Mesothelial cell of epicardium (in vitro differentiated cells): Measurements from ENCODE around the gene KCNJ5. TPM values are rescaled to one million over a fixed set of nuclear protein-coding genes. Genes with fewer than 3 reads are reported as not detected.
A peak's percentile ranks its signal among the peaks of the same experiment; 100 is the strongest.

Source experiments
- DNase-seq, 2 experiments: peaks; one replicate each; pipeline ENCODE4 v3.0.0; 2021; ENCODE audit warnings: low spot score in 2 of 2; ENCODE audit not compliant: unreplicated experiment in 2 of 2
- H3K27ac Mint-ChIP-seq: 2 replicates; pipeline ENCODE4 v1.8.0; 2021; ENCODE audit warnings: mixed read lengths
- H3K27me3 Mint-ChIP-seq: 2 replicates; pipeline ENCODE4 v1.8.0; 2021; ENCODE audit warnings: low read depth, mixed read lengths
- H3K36me3 Mint-ChIP-seq: 2 replicates; pipeline ENCODE4 v1.8.0; 2021; ENCODE audit warnings: mixed read lengths
- H3K4me1 Mint-ChIP-seq: 2 replicates; pipeline ENCODE4 v1.8.0; 2021; ENCODE audit warnings: mixed read lengths
- H3K4me3 Mint-ChIP-seq: 2 replicates; pipeline ENCODE4 v1.8.0; 2021; ENCODE audit warnings: mild to moderate bottlenecking, moderate library complexity, mixed read lengths
- H3K9me3 Mint-ChIP-seq: 2 replicates; pipeline ENCODE4 v1.8.0; 2021; ENCODE audit warnings: mixed read lengths
- CTCF ChIP-seq: fragments of 200-600 bp; sonication (generic); IDR thresholded peaks from one replicate; pipeline ENCODE4 v1.5.0; 2021; ENCODE audit warnings: antibody characterized with exemption; ENCODE audit not compliant: unreplicated experiment
- total RNA-seq: library from RNA; stranded (reverse); gene quantifications from 3 replicates; pipeline ENCODE4 v1.2.1, GENCODE V29; 2021

The KCNJ5 gene
- total RNA-seq, 1 donor from 2014 or later = 0.09 TPM

DNA sequence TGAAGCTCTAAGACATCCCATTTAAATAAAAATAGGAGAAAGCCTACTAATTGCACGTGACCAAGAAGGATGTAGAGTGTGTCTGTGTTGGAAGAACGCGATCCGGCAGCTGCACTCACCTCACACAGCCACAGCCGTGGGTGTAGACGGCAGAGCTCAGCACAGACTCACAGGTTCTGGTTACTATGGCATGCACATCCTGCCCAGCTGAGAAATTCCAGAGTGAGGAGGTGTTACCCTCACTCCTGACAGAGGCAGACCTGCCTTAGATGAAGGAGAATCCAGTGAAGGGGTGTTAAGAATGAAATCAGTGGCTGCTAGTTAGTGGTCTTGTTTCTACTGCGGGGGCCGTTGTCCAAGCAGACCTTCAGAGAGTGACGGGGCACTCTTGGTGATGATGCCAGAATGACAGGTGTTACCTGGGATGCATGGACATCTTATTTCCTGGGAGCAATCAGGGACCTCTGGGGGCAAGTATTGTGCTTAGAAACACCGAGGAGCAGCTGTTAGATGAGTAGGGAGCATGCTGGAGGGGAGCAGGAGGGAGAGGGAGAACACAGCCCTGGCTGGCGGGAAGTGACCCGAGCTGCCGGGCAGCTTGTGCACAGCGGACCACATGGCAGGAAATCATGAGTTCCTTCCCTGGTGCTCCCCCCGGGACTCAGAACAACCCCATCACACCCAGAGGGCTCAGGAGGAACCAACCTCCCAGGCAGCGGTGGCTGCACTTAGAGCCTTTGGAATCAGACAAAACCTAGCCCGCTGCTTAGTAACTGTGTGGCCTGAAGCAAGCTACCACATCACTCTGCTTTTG is 12.3 kb downstream of the KCNJ5 start:
- no peaks in the 10 kb centered on the region for H3K9me3 Mint-ChIP-seq
- no peaks in the 10 kb centered on the region for H3K36me3 Mint-ChIP-seq
- H3K27ac Mint-ChIP-seq = no peak overlapping the region
- no peak overlapping the region for H3K4me3 Mint-ChIP-seq
- no peak for DNase-seq
- TF ChIP-seq CTCF = no peak
- peaks cover 31% of the 10 kb centered on the region for H3K4me1 Mint-ChIP-seq
- peaks cover 77% of the 10 kb centered on the region for H3K27me3 Mint-ChIP-seq

- no peaks in the 10 kb centered on the region for H3K9me3 Mint-ChIP-seq
- no peak for DNase-seq
- TF ChIP-seq CTCF = no peak
- peaks cover 34% of the 10 kb centered on the region for H3K4me1 Mint-ChIP-seq
- H3K27me3 Mint-ChIP-seq = peaks cover 76% of the 10 kb centered on the region
- peak overlapping the region; percentile 66 for H3K4me3 Mint-ChIP-seq
- H3K27ac Mint-ChIP-seq = no peak overlapping the region
- H3K36me3 Mint-ChIP-seq = no peaks in the 10 kb centered on the region
Observed at GRCh38 chr11:128904303-128904655, 13.1 kb downstream of the KCNJ5 start.

DNA sequence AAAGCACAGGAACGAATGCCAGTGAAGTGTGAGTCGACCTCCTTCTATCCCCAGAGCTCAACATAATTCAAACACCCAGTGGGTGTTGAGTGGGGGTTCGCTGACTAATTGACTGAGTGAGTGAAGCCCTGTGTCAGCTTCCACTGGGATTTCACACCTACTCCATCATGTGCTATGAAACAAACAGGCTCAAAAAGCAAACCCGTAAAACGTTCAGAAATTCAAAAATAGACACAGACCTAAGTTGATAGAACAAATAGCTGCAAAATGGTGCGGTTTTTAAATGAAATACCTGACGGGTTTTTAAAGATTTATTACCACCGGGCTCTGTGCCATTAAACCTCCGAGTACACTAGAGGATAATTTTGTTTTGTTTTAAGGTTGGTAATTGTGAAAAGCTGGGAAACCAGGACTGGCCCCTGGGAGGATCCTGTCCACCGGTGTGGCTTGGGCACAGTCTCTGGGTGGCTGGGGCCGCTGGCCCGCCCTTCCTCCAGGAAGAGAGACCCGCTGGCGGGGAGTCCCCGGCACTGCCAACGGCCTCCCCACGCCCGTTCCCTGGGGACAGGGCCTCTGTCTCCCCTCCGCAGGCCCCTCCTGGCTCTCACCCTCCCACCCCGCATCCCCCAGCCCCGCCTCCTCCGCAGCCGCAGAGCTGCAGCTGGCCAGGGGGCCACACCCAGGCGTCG is 13.6 kb downstream of the KCNJ5 start:
- no peak for TF ChIP-seq CTCF
- H3K4me1 Mint-ChIP-seq = peaks cover 34% of the 10 kb centered on the region
- no peaks in the 10 kb centered on the region for H3K36me3 Mint-ChIP-seq
- peak overlapping the region; percentile 66 for H3K4me3 Mint-ChIP-seq
- H3K27ac Mint-ChIP-seq = no peak overlapping the region
- peak in 1 of 2 experiments; percentile 59 for DNase-seq
- no peaks in the 10 kb centered on the region for H3K9me3 Mint-ChIP-seq
- H3K27me3 Mint-ChIP-seq = peaks cover 74% of the 10 kb centered on the region

DNA sequence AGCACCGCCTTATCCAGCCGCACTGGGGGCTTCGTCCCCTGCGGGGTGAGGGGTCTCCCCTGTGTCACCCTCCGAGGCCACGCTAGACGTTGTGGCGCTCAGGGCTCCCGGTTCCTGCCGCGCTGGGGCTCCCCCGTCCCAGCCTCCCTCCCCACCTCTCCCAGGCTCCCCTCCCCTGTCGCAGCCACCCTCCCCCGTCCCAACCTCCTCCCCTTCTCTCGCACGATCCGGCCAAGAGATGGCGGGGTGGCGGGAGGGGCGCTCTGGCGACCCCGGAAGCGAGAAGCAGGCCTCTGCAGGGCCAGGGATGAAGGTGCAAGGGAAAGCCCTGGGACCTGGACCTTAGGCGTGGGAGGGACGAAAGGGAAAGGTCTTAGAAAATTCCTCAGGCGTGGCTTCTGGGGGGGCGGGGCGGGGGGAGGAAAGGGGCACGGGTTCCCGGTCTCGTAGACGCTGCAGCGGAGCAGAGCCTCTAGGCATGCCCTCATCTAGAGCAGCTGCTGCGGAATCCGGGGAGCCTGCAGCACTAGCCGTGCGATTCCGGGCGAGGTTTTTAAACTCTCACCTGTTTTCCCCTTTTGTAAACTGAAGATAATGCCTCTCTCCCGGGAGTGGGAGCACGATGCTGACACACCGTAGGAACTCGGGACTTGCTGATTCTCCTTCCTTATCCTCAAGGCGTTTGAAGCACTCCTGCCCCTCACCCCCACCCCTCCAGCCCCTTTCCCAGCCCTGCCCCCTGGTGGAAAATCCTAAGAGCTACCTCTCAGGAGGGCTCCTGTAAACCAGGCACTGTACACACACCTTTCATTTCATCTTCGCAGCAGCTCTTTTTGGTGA is 14.4 kb downstream of the KCNJ5 start:
- Mint-ChIP-seq H3K36me3 (no peaks in the 10 kb centered on the region), H3K27me3 (peaks cover 66% of the 10 kb centered on the region), H3K9me3 (no peaks in the 10 kb centered on the region), H3K27ac (no peak overlapping the region), H3K4me3 (peak overlapping the region; percentile 66), H3K4me1 (peaks cover 34% of the 10 kb centered on the region)
- DNase-seq = no peak
- no peak for TF ChIP-seq CTCF

- no peak for DNase-seq
- no peaks in the 10 kb centered on the region for H3K9me3 Mint-ChIP-seq
- no peak for TF ChIP-seq CTCF
- no peak overlapping the region for H3K27ac Mint-ChIP-seq
- peaks cover 34% of the 10 kb centered on the region for H3K4me1 Mint-ChIP-seq
- H3K36me3 Mint-ChIP-seq = no peaks in the 10 kb centered on the region
- peak overlapping the region; percentile 66 for H3K4me3 Mint-ChIP-seq
- peaks cover 59% of the 10 kb centered on the region for H3K27me3 Mint-ChIP-seq
Observed at GRCh38 chr11:128906185-128907050, 15.3 kb downstream of the KCNJ5 start.
